ENCODE results near the gene TIFAB.
A peak's percentile ranks its signal among the peaks of the same experiment; 100 is the strongest.

The TIFAB gene

DNA sequence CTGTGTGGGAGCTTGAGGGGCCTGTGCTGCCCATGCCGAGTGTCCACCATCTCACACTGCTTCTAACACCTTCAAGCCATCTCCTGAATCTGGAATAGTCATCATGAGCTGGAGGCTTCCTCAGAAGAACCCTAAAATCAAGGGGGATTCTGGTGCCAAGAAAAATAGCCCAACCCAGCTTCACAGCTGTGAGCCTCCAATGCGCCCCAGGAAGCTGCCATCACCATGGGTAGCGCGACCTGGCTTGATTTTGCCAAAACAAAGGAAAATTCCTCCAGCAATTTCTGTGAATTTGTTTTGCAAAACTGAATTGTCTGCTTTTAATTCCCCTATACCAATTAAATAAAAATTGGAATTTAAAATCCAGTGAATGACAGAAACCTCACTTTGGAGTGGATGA, 6.2 kb upstream of the TIFAB start:
- Histone ChIP-seq H3K4me1 (ENCODE audit: control insufficient read depth in 1 of 2, insufficient read depth in 1 of 2, low read depth in 1 of 2, low read length in 1 of 2) (no peaks in the 10 kb centered on the region), H3K27ac (no peak overlapping the region), H3K4me3 (ENCODE audit: low read depth in 1 of 2, low read length in 1 of 2) (no peak overlapping the region), H3K27me3 (peaks cover 42% of the 10 kb centered on the region), H3K9me3 (no peaks in the 10 kb centered on the region), H3K36me3 (no peaks in the 10 kb centered on the region)
- TF ChIP-seq, protein P1, sequence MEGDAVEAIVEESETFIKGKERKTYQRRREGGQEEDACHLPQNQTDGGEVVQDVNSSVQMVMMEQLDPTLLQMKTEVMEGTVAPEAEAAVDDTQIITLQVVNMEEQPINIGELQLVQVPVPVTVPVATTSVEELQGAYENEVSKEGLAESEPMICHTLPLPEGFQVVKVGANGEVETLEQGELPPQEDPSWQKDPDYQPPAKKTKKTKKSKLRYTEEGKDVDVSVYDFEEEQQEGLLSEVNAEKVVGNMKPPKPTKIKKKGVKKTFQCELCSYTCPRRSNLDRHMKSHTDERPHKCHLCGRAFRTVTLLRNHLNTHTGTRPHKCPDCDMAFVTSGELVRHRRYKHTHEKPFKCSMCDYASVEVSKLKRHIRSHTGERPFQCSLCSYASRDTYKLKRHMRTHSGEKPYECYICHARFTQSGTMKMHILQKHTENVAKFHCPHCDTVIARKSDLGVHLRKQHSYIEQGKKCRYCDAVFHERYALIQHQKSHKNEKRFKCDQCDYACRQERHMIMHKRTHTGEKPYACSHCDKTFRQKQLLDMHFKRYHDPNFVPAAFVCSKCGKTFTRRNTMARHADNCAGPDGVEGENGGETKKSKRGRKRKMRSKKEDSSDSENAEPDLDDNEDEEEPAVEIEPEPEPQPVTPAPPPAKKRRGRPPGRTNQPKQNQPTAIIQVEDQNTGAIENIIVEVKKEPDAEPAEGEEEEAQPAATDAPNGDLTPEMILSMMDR (IDR thresholded peaks at IDR 0.05), result no peak

DNA sequence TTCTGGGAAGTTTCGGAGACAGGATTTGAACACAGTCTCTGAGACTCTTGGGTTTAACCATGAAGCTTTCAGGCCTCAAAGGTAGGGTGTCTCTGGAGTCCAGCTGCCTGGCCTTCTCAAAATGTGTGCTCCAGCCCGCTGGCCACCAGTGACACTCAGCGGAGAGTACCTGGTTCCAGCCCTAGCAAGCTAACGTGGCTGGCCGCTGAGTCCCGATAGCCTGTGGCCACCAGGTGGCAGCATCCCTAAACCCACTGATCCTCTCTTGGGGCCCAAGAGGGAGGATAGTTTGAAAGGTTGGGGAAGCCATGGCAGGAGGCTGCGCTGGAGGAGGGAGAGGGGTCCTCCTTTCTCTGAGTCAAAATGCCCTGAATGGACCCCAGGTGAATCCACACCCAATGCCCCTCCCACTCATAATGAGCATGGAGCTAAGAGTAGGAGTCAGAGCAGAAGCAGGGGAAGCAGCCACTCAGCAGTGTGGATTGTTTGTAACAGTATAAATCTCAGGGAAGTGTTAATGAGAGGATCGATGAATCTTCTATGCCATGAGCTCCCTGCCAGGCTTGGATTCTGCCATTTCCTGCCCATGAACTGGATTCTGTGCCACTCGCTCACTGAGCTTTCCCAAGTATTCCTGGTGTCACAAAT, 5.4 kb upstream of the TIFAB start:
- H3K4me3 ChIP-seq (ENCODE audit: low read depth in 1 of 2, low read length in 1 of 2), result no peak overlapping the region
- TF ChIP-seq, protein P1 (IDR thresholded peaks at IDR 0.05), result peak; percentile 59
- no peak overlapping the region for H3K27ac ChIP-seq
- H3K36me3 ChIP-seq, result no peaks in the 10 kb centered on the region
- no peaks in the 10 kb centered on the region for H3K9me3 ChIP-seq
- peaks cover 34% of the 10 kb centered on the region for H3K27me3 ChIP-seq
- no peaks in the 10 kb centered on the region for H3K4me1 ChIP-seq (ENCODE audit: control insufficient read depth in 1 of 2, insufficient read depth in 1 of 2, low read depth in 1 of 2, low read length in 1 of 2)

DNA sequence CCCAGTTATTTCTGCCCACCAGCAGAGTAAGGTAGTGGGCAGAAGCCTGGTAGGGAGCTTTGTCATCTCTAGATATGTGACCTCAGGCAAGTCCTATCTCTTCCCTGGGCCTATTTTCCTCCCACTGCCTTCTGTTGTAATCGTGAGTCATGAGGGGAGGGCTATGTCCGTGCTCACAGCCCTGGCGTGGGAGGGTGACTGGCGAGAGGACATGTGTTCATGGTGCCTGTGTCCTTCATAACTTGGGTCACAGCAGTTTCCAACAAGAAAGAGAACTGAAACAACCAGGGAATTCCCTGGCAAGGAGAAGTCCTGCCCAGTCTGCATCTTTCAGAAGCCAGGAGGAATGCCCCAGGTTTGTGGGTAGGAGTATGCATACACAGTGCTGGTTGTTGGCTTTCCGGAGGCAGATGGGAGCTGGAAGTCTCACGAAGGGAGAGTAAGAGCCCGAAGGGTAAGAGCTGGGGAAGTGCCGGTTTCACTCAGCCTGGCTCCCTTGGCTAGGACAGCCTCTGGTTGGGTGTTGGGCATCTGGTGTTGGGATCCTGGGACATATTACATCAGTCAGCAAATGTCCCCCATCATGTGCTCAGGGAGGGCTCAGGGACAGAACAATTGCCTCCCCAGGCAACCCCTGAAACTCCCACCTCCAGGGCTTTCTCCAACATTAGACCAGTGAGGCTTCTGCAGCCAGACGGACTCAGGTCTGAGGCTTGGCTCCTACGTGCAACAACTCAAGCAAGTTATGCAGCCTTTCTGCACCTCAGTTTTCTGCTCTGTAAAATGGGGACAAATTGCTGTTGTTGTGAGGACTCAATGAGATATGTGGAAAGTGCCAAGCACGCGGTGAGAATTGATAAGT, 4.3 kb upstream of the TIFAB start:
- Histone ChIP-seq H3K4me3 (ENCODE audit: low read depth in 1 of 2, low read length in 1 of 2) (no peak overlapping the region), H3K27me3 (peaks cover 25% of the 10 kb centered on the region), H3K36me3 (no peaks in the 10 kb centered on the region), H3K27ac (no peak overlapping the region), H3K9me3 (no peaks in the 10 kb centered on the region), H3K4me1 (ENCODE audit: control insufficient read depth in 1 of 2, insufficient read depth in 1 of 2, low read depth in 1 of 2, low read length in 1 of 2) (no peaks in the 10 kb centered on the region)
- TF ChIP-seq, protein P1 (IDR thresholded peaks at IDR 0.05), result no peak

DNA sequence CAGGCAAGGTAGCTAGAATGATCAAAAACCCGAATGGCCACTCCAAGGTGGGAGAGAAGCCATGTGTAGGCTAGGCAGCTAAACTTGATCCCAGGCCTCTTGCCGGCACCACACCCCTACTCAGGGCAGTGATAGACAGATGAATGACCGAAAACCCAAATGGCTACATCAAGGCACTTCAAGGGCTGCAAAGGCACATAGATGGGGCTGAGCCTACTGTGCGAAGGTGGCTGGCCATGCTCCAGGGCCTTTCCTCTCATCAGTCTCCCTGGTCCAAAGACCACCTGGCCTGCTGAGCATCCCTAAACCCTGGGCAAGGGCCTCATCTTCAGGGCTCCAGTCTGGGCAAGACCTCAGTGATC, 3.7 kb upstream of the TIFAB start:
- H3K4me3 ChIP-seq (ENCODE audit: low read depth in 1 of 2, low read length in 1 of 2), result no peak overlapping the region
- H3K27me3 ChIP-seq, result peaks cover 21% of the 10 kb centered on the region
- no peak overlapping the region for H3K27ac ChIP-seq
- TF ChIP-seq, protein P1 (IDR thresholded peaks at IDR 0.05), result no peak
- no peaks in the 10 kb centered on the region for H3K36me3 ChIP-seq
- H3K9me3 ChIP-seq, result no peaks in the 10 kb centered on the region
- no peaks in the 10 kb centered on the region for H3K4me1 ChIP-seq (ENCODE audit: control insufficient read depth in 1 of 2, insufficient read depth in 1 of 2, low read depth in 1 of 2, low read length in 1 of 2)

DNA sequence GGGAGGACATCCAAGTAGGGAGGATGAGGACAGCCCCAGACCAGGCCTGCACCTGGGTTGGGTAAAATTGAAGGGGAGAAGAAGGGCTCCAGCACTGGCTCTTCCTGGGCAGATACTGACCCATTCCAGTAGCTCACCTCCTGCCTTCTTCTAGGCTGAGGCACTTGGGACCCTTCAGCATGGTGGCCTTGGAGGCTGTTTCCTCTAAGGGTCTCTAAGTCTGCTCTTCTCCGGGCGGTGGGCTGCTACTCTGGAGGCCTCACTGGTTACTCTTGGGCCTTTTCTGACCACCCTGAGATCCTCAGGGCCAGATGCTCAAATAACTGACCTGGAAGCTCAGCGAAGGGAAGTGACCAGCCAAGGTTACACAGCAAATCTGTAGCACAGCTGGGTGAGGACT, 2.8 kb upstream of the TIFAB start:
- peaks cover 13% of the 10 kb centered on the region for H3K27me3 ChIP-seq
- no peaks in the 10 kb centered on the region for H3K36me3 ChIP-seq
- no peaks in the 10 kb centered on the region for H3K4me1 ChIP-seq (ENCODE audit: control insufficient read depth in 1 of 2, insufficient read depth in 1 of 2, low read depth in 1 of 2, low read length in 1 of 2)
- no peak overlapping the region for H3K27ac ChIP-seq
- H3K4me3 ChIP-seq (ENCODE audit: low read depth in 1 of 2, low read length in 1 of 2), result no peak overlapping the region
- no peaks in the 10 kb centered on the region for H3K9me3 ChIP-seq
- TF ChIP-seq, protein P1 (IDR thresholded peaks at IDR 0.05), result no peak

Data from neutrophil (primary cell).